ENCODE measurements around the gene MAMLD1.

MAMLD1 gene

DNA sequence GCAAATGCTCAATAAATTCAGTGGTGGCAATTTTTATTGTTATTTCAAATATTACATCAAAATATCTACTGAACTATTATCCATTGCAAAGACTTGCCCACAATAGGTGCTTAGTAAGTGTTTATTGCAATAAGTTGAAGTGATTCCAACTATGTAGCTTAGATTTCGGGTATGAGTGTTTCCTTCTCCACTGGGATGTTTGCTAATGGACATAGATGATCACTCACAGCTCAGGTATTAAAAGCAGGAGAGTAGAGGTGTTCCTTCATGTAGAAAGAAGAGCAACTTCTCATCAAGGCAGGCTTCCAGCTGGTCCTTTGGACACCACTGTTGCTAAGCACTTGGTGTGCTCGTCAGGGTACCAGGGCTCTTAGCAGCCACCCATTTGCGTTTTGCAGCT, 139.0 kb downstream of the MAMLD1 start:
- no peak for DNase-seq (ENCODE audit: low spot score)

DNA sequence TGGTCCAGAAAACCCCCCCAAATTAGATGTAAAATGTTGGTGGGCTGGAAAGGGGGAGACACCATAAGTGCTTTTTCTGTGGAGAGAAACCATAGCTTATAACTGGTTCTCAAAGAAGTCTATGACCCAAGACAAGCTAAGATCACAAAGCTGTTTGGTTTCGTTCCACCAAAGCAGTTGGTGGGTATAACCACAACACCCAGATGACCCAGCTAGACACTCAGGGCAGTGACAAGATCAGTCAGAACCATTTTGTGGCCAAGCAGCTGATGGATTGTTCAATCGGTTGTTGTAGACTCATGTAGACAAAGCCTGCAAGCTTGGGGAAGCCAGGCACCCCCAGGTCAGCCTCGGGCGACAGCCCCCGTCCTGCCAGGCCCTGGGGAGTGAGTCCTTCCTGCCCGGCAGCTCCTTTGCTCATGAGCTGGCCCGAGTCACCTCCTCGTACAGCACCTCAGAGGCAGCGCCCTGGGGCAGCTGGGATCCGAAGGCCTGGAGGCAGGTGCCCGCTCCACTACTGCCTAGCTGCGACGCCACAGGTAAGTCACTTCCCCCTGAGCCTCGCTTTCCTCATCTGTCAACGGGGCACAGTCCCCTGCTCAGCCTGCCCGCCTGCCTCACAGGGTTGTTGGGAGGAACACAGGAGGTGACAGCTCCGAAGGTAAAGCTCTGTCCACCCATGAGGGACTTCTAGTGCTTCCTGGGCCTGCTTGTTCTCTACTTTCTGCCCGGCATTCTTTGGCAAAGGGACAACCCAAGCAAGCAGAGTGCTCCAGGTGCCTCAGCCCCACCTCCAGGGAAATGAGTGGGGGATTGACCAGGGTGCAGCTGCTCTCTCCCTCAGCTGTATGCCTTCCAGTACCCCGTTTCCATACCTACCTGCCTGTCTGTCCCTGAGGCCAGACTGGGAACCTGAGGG, 140.1 kb downstream of the MAMLD1 start:
- DNase-seq (ENCODE audit: low spot score), result no peak

DNA sequence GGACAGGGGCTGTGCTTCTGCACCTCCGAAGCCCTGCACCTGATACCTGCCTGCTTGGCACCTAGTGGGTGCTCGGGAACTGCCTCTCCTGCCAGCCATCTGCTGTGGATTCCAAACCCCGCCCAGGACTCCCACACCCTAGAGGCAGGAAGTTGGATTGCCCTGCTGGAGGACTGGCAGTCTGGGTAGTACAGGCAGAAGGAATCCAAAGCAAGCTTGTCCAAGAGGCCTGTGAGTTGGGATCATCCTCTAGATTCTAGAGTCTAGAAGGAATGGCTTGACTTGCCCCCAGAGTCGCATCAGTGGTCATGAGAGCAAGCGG, 140.7 kb downstream of the MAMLD1 start:
- DNase-seq (ENCODE audit: low spot score), result no peak

DNA sequence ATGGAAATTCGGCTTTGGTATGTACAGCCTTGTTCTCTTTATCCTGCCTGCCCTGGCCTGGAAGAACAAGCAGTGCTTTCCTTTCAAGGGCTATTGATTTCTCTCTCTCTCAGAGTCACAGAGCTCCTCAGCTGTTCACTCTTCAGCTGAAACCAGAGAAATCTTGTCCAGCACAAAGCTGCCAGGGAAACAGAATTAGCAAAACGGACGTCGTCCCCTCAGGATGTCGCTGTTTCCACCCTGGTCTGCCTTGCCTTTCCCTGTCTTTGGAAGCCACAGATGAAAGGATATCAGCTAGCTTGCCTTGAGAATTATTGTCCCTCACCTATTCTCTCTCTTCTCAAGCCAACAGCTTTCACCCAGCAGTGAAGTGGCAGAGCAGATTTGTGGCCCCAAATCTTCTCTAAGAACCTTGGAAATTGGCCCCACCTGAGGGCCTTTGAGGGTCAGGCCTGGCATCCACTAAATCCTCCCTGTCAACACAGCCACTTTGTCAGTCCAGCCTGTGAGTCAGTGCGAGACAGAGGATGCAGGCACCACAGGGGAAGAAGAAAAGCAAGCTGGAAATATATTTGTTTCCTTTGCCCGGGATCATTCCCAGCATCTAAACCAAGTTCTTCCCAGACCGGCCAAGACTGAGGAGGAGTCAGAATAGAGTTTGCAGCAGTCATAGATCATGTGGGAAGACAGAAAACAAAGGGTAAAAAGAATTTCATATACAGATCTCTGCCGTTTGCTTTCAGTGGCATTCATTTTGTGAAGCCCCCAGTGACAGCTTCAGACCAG, 141.5 kb downstream of the MAMLD1 start:
- DNase-seq (ENCODE audit: low spot score), result peak; percentile 67

DNA sequence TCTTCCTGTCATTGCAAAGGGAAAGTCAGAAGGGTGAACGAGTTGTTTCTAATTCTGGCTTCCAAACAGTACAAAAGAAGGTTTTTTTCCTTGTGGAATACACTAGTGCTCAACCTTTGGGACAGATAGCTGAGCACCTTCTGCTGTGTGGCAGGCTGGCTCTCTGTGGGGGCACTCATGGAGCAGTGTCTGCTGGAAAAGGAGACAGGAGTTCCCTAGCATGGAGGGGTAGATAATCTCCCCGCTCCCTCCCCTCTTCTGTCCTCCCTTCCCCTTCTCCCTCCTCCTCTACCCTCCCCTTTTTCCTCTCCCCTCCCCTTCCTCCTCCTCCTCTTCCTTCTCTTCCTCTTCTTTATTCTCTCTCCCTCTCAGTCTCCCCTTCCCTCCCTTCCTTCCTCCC, 142.9 kb downstream of the MAMLD1 start:
- DNase-seq (ENCODE audit: low spot score), result no peak

DNA sequence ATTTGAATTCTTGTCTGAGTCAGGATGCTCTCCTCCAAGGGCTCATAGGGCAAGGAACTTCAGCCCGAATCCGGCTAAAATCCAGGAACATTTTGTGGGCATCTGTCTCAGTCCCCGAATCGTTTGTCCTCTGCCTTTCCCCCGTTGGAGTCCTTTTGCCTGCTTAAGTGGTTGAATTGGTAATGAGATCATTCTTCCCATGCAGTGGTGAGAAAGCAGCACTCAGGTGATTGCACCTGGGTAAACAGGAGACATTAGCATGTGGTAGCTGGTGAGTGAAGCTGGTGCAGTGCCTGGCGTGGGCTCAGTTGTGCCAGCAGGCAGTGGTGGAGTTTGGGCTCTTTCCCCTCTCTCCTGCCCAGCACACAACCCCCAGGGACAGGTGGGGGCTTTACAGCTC, 143.4 kb downstream of the MAMLD1 start:
- no peak for DNase-seq (ENCODE audit: low spot score)

DNA sequence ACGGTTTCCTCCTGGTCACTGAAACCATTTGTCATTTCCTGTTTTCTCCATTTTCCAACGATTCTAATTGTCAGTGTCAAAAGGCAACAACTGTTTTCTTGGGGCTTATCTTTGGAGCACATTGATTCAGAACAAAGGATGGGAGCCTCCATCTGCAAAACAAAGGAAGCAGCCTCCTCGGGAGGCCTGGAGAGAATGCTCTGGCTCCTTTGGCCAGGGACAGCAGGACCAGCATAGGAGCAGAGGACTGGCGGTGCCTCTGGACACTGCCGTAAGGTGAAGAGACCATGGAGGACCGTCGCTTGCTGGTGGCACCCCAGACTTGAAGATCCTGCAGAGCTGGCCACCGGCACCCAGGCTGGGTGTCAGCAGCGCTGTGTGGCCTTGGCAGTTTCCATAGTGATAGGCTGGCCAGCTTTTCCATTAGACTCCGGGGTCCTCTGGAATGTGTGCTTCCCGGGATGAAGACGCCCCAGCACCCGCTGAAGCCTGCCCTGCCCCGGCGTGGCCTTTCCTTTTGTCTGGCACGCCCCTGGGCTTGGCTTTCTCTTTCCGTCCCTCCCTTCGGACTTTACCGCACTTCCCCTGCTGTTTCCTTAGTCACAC, 144.2 kb downstream of the MAMLD1 start:
- no peak for DNase-seq (ENCODE audit: low spot score)

DNA sequence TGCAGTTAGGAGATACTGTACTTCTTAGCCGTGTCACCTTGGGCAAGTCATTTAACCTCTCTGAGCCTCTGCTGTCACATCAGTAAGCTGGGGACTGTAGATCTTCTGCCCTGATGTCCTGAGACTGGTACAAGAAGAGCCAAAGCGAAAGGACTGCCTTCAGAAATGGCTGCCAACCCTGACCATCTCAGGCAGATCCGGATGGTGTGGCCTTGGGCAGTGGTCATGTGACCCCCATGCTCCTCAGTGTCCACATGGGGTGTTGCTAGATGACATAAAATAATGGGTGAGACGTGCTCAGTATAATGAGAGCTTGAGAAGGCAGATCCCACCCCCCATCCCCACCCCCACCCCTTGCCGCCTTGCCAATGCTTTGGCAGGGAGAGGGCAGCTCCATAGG, 144.9 kb downstream of the MAMLD1 start:
- DNase-seq (ENCODE audit: low spot score), result peak; percentile 44

DNA sequence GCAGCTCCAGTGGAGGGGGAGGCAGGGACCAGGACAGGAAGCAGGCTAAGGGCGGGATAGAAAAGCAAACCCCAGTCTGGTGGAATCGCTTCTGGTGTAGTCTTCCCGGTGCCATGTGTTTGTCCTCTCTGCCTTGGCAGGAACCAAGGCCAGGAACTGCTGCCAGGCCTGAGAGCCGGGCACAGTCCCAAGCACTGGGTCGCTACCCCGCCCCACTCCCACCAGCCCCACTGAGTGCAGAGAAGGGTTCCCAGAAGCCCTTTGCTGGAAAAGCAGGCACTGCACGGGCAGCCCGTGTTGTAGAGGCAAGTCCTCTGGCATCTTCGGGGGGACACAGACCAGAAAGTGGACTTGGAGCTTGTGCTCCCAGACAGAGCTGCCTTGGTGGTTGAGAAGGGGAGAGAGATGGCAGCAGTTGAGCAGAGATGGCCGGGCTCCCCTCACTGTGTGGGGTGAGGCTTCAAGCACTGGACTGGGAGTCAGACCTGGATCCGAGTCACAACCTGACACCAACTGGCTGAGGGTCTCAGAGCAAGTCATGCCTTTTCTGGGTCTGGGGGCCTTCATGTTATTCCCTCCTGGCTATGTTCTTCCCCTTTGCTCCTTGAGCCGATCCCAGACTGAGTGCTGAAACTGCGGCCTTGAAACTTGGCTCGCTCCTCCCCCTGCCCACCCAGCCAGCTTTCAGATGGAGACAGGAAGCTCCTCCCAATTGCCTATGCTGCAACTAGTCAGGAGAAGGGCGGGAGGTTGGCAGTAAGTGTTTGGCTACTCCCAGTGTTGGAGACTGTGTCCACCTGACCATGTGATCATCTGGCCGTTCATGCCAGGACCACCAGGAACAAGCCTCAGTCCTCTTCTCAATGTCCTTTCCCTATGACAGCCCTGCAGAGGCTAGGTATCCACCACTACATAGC, 145.6 kb downstream of the MAMLD1 start:
- DNase-seq (ENCODE audit: low spot score), result peak; percentile 71

DNA sequence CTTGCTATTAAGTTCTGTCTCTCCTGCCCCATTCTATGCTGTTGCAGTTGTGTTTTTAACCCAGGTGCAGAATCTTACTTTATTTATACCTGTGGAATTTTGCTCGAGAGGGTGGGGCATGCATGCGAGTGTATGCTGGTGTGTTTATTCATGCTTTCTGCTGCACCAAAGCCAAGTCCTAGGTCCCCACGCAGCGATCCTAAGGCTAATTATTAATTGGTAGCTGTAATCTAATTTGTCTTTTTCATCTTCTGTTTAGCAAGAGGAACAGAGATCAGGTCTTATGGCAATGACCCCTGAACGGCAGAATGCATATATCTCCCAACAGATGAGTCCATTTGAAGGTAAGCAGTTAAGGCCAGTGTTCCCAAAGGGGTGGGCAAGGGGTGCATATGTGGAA, 146.6 kb downstream of the MAMLD1 start:
- no peak for DNase-seq (ENCODE audit: low spot score)

DNA sequence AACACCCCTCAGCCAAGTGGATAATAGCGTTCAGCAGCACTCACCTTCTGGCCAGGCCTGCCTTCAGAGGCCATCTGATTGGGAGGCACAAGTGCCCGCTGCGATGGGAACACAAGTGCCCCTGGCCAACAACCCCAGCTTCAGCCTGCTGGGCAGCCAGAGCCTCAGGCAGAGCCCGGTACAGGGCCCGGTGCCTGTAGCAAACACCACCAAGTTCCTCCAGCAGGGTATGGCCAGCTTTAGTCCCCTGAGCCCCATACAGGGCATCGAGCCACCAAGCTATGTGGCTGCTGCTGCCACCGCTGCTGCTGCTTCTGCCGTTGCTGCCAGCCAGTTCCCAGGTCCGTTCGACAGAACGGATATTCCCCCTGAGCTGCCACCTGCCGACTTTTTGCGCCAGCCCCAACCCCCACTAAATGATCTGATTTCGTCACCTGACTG, 149.4 kb downstream of the MAMLD1 start:
- DNase-seq (ENCODE audit: low spot score), result no peak

DNA sequence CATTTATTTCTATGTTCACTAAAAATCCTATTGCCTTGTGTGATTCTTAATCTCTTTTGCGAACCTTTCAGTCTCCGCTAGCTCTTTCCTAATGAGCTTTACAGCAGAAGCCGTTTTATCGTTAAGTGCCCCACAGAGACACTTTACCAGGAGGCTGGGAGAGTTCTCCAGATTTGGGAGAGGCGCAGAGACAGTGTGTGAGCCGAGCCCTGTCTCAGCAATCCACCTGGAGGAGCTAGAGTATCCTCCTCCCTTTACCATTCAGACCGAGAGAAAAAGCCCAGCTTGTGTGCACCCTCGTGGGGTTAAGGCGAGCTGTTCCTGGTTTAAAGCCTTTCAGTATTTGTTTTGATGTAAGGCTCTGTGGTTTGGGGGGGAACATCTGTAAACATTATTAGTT, 150.4 kb downstream of the MAMLD1 start:
- DNase-seq (ENCODE audit: low spot score), result no peak

DNA sequence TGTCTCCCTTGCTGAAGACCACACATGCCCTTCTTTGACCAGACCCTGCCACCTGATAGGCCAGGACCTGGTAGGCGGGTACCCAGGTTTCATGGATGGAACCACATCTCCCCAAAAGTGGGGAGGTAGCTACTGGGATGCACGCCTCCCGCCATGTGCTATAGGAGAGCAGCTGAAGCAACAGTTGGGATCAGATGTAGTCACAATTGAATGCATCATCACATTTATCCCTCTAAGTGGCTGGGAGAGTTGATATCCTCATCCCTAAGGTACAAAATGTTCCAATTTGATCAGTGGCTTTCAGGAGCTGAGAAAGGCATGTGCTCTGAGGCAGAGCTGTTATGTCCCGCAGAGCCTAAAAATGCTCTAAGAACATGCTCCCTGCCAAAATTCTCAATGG, 151.3 kb downstream of the MAMLD1 start:
- DNase-seq (ENCODE audit: low spot score), result no peak

DNA sequence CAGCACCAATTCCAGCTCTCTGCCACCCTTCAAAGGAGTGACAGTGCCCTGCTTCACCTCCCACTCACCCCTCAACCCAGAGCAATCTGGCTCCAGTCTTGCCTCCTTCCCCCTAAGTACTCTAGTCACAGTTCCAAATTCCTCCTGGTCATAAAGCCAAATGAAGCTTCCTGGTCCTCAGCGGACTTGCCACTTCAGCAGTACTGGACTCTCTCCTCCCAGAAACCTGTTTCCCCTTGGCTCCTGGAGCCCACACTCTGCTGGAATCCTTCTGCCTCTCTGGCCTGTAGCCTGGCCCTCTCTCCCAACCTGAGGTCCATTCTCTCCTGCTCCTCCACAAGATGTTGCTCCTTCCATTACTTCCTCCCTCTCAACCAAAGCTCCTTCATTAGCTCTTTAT, 152.7 kb downstream of the MAMLD1 start:
- no peak for DNase-seq (ENCODE audit: low spot score)

DNA sequence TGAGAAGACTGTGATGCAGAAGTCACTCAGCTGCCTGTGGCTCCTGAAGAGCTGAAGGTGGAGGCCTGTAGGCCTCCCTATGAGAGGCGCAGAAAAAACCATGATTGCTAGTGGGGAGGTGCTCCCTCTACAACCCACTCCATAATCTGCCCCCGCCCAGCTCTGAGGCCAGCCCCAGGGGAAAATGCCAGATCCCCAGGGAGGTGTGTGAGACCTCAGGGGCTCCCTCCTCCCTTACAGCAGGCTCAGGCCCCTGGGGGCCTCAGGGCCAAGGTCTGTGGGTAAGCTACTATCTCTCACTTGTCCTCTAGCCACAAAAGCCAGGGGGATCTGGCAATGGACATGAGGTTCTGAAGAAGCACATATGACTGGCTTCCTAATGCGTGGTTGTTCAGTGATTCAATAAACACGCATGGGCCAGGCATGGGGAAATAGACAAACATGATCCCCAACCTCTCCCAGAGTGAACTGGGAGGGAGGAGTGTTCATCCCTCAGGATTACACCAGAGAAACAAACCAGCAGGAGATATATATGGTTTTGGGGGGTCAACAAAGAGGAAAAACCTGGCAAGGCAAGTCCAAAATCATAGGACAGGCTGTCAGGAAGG, 154.3 kb downstream of the MAMLD1 start:
- DNase-seq (ENCODE audit: low spot score), result no peak

DNA sequence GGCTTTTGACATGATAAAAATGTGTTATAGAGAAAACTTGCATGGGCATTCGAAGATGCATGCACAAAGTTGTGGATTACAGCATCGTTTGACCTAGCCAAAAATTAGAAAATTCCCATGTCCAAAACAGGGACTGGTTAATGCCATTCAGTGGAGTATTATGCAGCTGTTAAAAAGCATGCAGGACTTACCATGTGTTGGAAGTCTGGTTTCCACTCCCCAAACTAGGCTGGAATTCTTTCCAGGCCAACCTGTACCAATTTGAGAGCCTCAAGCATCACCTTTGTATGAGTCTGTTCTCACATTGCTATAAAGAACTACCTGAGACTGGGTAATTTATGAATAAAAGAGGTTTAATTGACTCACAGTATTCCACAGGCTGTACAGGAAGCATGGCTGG, 159.4 kb downstream of the MAMLD1 start:
- no peak for DNase-seq (ENCODE audit: low spot score)

DNA sequence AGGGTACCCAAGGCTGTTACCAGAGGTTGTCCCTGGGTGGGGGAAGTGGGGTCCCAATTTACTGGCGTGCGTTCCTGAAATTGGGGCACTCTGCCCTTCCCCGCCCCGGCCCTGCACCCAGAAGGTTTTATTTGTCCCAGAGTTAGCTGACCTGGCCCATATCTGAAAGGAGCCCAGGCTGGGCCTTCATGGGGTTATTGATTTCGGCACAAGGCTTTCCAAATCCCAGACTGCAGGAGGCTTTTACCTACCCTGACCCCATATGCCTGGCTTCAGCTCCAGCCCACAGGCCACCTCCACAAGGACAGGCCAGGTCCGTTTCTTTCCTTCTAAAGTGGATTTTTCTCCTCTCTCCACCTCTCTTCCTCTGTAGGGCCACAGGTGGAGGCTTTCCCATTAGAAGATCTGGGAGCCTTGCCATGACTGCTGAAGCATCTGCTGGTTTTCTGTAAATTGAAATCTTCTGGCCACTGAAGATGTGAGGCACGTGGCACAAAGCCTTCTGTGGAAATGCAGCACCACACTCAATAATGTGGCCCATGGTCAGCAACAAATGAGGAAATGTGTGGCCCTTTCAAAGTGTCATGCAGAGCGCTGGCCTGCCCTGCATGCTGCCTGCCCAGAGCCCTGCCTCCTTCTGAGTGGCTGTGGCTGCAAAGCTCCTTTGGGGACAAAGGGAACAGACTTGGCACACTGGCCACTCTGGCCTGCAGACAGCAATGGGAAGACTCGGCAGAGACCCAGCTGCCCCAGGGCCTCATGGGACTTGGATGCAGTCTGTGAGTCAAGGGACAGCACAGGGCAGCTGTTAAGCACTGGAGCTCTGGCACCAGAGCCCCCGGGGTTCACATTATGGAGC, 162.2 kb downstream of the MAMLD1 start:
- peak; percentile 88 for DNase-seq (ENCODE audit: low spot score)

DNA sequence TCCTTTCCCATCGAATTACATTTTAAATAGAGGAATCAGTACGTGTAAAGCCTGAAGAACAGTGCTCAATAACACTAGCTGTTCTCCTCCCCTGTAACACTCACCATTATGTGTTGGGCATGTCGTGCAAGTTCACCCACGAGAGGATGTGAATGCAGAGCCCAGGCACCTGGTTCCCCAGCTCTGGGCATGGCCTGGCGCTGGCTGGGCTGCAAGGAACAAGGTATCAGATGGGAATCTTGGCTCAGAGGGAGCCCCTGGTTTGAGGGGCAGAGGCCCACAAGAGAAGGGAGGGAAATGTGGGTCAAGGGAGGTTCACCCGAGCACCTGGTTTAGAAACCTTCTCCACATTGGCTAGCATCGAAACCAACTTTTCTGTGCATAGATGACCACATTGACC, 163.6 kb downstream of the MAMLD1 start:
- DNase-seq (ENCODE audit: low spot score), result no peak

DNA sequence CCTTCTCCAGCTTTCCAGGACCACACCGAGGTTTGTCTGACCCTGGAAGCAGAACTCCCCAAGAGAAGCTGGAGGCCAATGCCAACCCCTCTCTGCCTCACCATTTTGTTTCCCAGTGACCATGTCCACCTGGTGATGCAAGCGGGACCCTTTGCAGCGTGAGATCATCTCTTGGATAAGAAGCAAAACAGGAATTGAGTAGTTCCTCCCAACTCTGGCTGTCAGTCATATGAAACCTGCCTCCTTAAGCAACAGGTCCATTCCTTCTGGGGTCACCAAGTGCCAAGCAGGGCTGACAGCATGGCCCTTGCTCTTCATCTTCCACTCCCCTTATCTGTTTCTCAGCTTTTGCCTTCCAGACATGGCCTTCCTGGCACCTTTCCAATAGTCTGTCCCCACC, 164.0 kb downstream of the MAMLD1 start:
- DNase-seq (ENCODE audit: low spot score), result no peak

DNA sequence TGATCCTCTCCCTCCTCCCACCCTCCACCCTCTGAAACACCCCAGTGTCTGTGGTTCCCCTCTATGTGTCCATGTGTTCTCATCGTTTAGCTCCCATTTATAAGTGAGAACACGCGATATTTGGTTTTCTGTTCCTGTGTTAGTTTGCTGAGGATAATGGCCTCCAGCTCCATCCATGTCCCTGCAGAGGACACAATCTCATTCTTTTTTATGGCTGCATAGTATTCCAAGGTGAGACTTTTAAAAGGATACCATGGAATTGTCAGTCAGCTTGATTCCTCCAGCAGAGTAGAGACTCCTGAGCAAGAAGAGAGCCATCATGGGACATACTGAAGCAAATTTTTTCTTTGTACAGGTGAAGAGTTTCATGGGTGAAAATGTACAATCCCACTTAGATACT, 166.5 kb downstream of the MAMLD1 start:
- no peak for DNase-seq (ENCODE audit: low spot score)

DNA sequence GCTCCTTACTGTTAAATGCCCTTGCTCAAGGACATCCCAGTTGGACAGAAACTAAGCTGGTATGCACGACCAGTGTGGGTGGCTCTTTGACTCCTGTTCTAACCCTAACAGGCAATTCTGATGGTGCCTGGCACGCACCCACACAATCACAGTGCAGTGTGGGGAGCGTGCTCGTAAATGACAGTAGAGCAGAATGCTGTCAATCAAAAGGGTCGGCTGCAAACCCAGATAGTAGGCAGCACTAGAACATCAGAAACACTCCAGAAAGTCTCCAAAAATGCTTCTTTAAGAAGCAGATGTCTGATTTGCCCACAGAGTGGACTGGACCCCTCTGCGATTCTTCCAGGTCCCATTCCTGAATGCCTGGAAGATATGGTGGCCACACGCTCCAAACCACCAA, 167.7 kb downstream of the MAMLD1 start:
- DNase-seq (ENCODE audit: low spot score), result no peak
